HG03565 (cell line): ENCODE measurements around the gene RNF207.

ENCODE experiments used
- ATAC-seq: cut with Tn5 transposase; IDR thresholded peaks from one replicate; pipeline ENCODE4 v1.9.1; 2021; ENCODE audit warnings: mild to moderate bottlenecking, moderate library complexity; ENCODE audit not compliant: unreplicated experiment

RNF207 gene

GRCh38 chr1:6174621-6175410 is 31.1 kb upstream of the RNF207 start:
- ATAC-seq: no peak

- ATAC-seq: no peak
Measured at GRCh38 chr1:6175411-6175828, 30.5 kb upstream of the RNF207 start.

- no peak for ATAC-seq
Measured at GRCh38 chr1:6176779-6177178, 29.1 kb upstream of the RNF207 start.

GRCh38 chr1:6177681-6178380 is 28.1 kb upstream of the RNF207 start:
- ATAC-seq: no peak

GRCh38 chr1:6178751-6179563 is 27.0 kb upstream of the RNF207 start:
- no peak for ATAC-seq

- ATAC-seq: no peak
Measured at GRCh38 chr1:6179564-6180175, 26.2 kb upstream of the RNF207 start.

- ATAC-seq: no peak
Measured at GRCh38 chr1:6180268-6180706, 25.6 kb upstream of the RNF207 start, which contains the start of gene CHD5. TSS of gene CHD5 (minus strand) at chr1:6180321. CDS start at chr1:6180023, 298 bp downstream.

- no peak for ATAC-seq
Measured at GRCh38 chr1:6180707-6181311, 25.1 kb upstream of the RNF207 start.

- no peak for ATAC-seq
Measured at GRCh38 chr1:6181347-6181770, 24.6 kb upstream of the RNF207 start.

GRCh38 chr1:6183520-6183989 is 22.4 kb upstream of the RNF207 start:
- ATAC-seq: no peak

GRCh38 chr1:6184083-6184783 is 21.7 kb upstream of the RNF207 start:
- ATAC-seq: no peak

- ATAC-seq: no peak
Measured at GRCh38 chr1:6185151-6185550, 20.8 kb upstream of the RNF207 start.

- no peak for ATAC-seq
Measured at GRCh38 chr1:6185635-6186382, 20.1 kb upstream of the RNF207 start.

GRCh38 chr1:6188466-6188865 is 17.5 kb upstream of the RNF207 start:
- ATAC-seq: no peak

GRCh38 chr1:6191968-6192367 is 14.0 kb upstream of the RNF207 start:
- no peak for ATAC-seq

GRCh38 chr1:6197746-6198427 is 8.0 kb upstream of the RNF207 start:
- no peak for ATAC-seq

GRCh38 chr1:6198646-6199297 is 7.1 kb upstream of the RNF207 start:
- ATAC-seq: peak; percentile 3
